22Rv1 (cell line): ENCODE results near the gene TTLL8.
"Not testable (repeated sequence)": the region's sequence is repeated elsewhere in the genome, so short reads cannot be mapped to it uniquely, and the experiment has no call there.

ENCODE experiments used
- H3K27ac ChIP-seq: fragments of 450-650 bp; 2 replicates; pipeline ENCODE4 v1.5.1; 2017
- CTCF ChIP-seq: fragments of 450-650 bp; IDR thresholded peaks from 2 replicates; pipeline ENCODE4 v1.5.1; 2017; ENCODE audit warnings: mild to moderate bottlenecking
- ZFX ChIP-seq: fragments of 450-650 bp; IDR thresholded peaks from 2 replicates; pipeline ENCODE4 v1.6.1; 2017; ENCODE audit warnings: antibody characterized with exemption, borderline replicate concordance

TTLL8 gene

GRCh38 chr22:50087646-50088045, 29.5 kb upstream of the TTLL8 start:
- no peak overlapping the region for H3K27ac ChIP-seq
- TF ChIP-seq ZFX = no peak
- TF ChIP-seq CTCF = no peak

GRCh38 chr22:50086975-50087374, 28.9 kb upstream of the TTLL8 start:
- not testable (repeated sequence) for H3K27ac ChIP-seq

GRCh38 chr22:50086526-50086925, 28.4 kb upstream of the TTLL8 start:
- TF ChIP-seq CTCF = no peak
- no peak for TF ChIP-seq ZFX
- H3K27ac ChIP-seq = no peak overlapping the region

- no peak within 1 kb of the TSS for H3K27ac ChIP-seq
- TF ChIP-seq ZFX (no peak), CTCF (no peak)
Observed at GRCh38 chr22:50085211-50085972, 27.3 kb upstream of the TTLL8 start, which contains the start of gene MLC1. Gene MLC1 (minus strand): TSS chr22:50085426. CDS start chr22:50084902, 524 bp downstream.

GRCh38 chr22:50084614-50085021, 26.5 kb upstream of the TTLL8 start:
- no peak for TF ChIP-seq ZFX
- no peak for TF ChIP-seq CTCF
- H3K27ac ChIP-seq = no peak overlapping the region

GRCh38 chr22:50084080-50084477, 26.0 kb upstream of the TTLL8 start:
- H3K27ac ChIP-seq = no peak overlapping the region
- TF ChIP-seq CTCF = no peak
- TF ChIP-seq ZFX = no peak

GRCh38 chr22:50083462-50084079, 25.5 kb upstream of the TTLL8 start:
- H3K27ac ChIP-seq = no peak overlapping the region
- no peak for TF ChIP-seq ZFX

GRCh38 chr22:50082961-50083461, 24.9 kb upstream of the TTLL8 start:
- no peak for TF ChIP-seq ZFX
- TF ChIP-seq CTCF = no peak
- H3K27ac ChIP-seq = no peak overlapping the region
